ENCODE measurements around the gene TMSB10. TPM values are rescaled to one million over a fixed set of nuclear protein-coding genes. Genes with fewer than 3 reads are reported as not detected.
"Not testable (repeated sequence)": the region's sequence is repeated elsewhere in the genome, so short reads cannot be mapped to it uniquely, and the experiment has no call there.

The TMSB10 gene
- total and polyA plus RNA-seq, 7 experiments from 2014 or later: 1,492 to 8,256 (median 1,692) TPM

- ChIA-PET CTCF (interaction anchor here (0.9 to 1.9 kb wide), 2 partner anchors 9 to 15 kb away, joined by 3 to 8 read pairs; no protein-coding TSS in a partner anchor), POLR2A (interaction anchor here (0.8 to 3.5 kb wide), 10 partner anchors 8 to 413 kb away, joined by 3 to 12 read pairs (median 5); no protein-coding TSS in a partner anchor)
- Histone ChIP-seq H3K4me1 (ENCODE audit: control insufficient read depth in 2 of 2, insufficient read depth in 2 of 2, low read length in 2 of 2) (peaks cover 21 to 25% of the 10 kb centered on the region in 2 donors), H3K36me3 (ENCODE audit: control insufficient read depth in 2 of 3, insufficient read depth in 3 of 3, low read length in 3 of 3) (peaks cover 0 to 4% (median 0%) of the 10 kb centered on the region in 3 experiments), H3K9me3 (ENCODE audit: control insufficient read depth in 2 of 3, low read length in 3 of 3) (peaks cover 0 to 6% (median 0%) of the 10 kb centered on the region in 3 experiments), H3K4me3 (ENCODE audit: low read length) (no peak overlapping the region), H3K27me3 (ENCODE audit: control insufficient read depth in 2 of 2, insufficient read depth in 2 of 2, low read length in 2 of 2) (no peaks in the 10 kb centered on the region), H3K27ac (ENCODE audit: low read depth, low read length) (no peak overlapping the region)
- Mint-ChIP-seq H3K4me3 (no peak overlapping the region), H3K9me3 (peaks cover 0 to 16% (median 7%) of the 10 kb centered on the region in 11 donors), H3K4me1 (peaks cover 23 to 61% (median 48%) of the 10 kb centered on the region in 7 donors), H3K27me3 (peaks cover 0 to 2% (median 0%) of the 10 kb centered on the region in 5 donors), H3K36me3 (peaks cover 4 to 41% (median 14%) of the 10 kb centered on the region in 5 donors), H3K27ac (peak overlapping the region in 2 of 9 donors; percentile 32 to 64)
- ATAC-seq: no peak
- DNase-seq: peak in 1 of 9 donors; percentile 2
- intact Hi-C loops (cut with micrococcal nuclease): no loop called here
Observed at GRCh38 chr2:84911135-84911678, 5.8 kb downstream of the TMSB10 start.

- no peaks in the 10 kb centered on the region for H3K36me3 ChIP-seq (ENCODE audit: control insufficient read depth in 2 of 3, insufficient read depth in 3 of 3, low read length in 3 of 3)
- ChIA-PET CTCF (interaction anchor here (0.9 to 2.5 kb wide), 2 partner anchors 10 to 13 kb away, joined by 3 to 9 read pairs; no protein-coding TSS in a partner anchor), POLR2A (interaction anchor here (1.4 to 3.5 kb wide), 5 partner anchors 9 to 33 kb away, joined by 3 to 18 read pairs (median 9); partner anchors contain the start of gene TRABD2A)
- Mint-ChIP-seq H3K9me3 (peaks cover 0 to 18% (median 7%) of the 10 kb centered on the region in 11 donors), H3K4me3 (no peak overlapping the region), H3K36me3 (peaks cover 0 to 25% (median 4%) of the 10 kb centered on the region in 5 donors), H3K27me3 (no peaks in the 10 kb centered on the region), H3K4me1 (peaks cover 23 to 63% (median 39%) of the 10 kb centered on the region in 7 donors), H3K27ac (peak overlapping the region in 1 of 9 donors; percentile 3)
- peak in 1 of 9 donors; percentile 16 for DNase-seq
- peaks cover 0 to 3% of the 10 kb centered on the region in 2 donors for H3K27me3 ChIP-seq (ENCODE audit: control insufficient read depth in 2 of 2, insufficient read depth in 2 of 2, low read length in 2 of 2)
- intact Hi-C loops (cut with micrococcal nuclease): no loop called here
- H3K4me3 ChIP-seq (ENCODE audit: low read length): no peak overlapping the region
- H3K9me3 ChIP-seq (ENCODE audit: control insufficient read depth in 2 of 3, low read length in 3 of 3): peaks cover 0 to 6% (median 0%) of the 10 kb centered on the region in 3 experiments
- H3K27ac ChIP-seq (ENCODE audit: low read depth, low read length): no peak overlapping the region
- peaks cover 12 to 21% of the 10 kb centered on the region in 2 donors for H3K4me1 ChIP-seq (ENCODE audit: control insufficient read depth in 2 of 2, insufficient read depth in 2 of 2, low read length in 2 of 2)
- no peak for ATAC-seq
Observed at GRCh38 chr2:84912984-84913383, 7.5 kb downstream of the TMSB10 start.

- ChIA-PET CTCF (interaction anchor here (2.5 kb wide), 1 partner anchor 11 kb away, joined by 9 read pairs; no protein-coding TSS in a partner anchor), POLR2A (interaction anchor here (0.6 to 13.2 kb wide), 6 partner anchors 8 to 28 kb away, joined by 3 to 495 read pairs (median 8); partner anchors contain the start of gene TMSB10)
- peaks cover 15 to 63% (median 35%) of the 10 kb centered on the region in 7 donors for H3K4me1 Mint-ChIP-seq
- intact Hi-C loops (cut with micrococcal nuclease): no loop called here
- H3K27me3 Mint-ChIP-seq: no peaks in the 10 kb centered on the region
- peaks cover 0 to 13% (median 4%) of the 10 kb centered on the region in 11 donors for H3K9me3 Mint-ChIP-seq
- ATAC-seq (no peak), DNase-seq (no peak)
- H3K36me3 ChIP-seq (ENCODE audit: control insufficient read depth in 2 of 3, insufficient read depth in 3 of 3, low read length in 3 of 3): no peaks in the 10 kb centered on the region
- peaks cover 0 to 3% of the 10 kb centered on the region in 2 donors for H3K27me3 ChIP-seq (ENCODE audit: control insufficient read depth in 2 of 2, insufficient read depth in 2 of 2, low read length in 2 of 2)
- peaks cover 0 to 4% (median 0%) of the 10 kb centered on the region in 3 experiments for H3K9me3 ChIP-seq (ENCODE audit: control insufficient read depth in 2 of 3, low read length in 3 of 3)
- no peak overlapping the region for H3K4me3 ChIP-seq (ENCODE audit: low read length)
- peaks cover 0 to 14% (median 4%) of the 10 kb centered on the region in 5 donors for H3K36me3 Mint-ChIP-seq
- H3K4me3 Mint-ChIP-seq: peak overlapping the region in 1 of 10 donors; percentile 5
- no peak overlapping the region for H3K27ac ChIP-seq (ENCODE audit: low read depth, low read length)
- H3K27ac Mint-ChIP-seq: no peak overlapping the region
- peaks cover 0 to 18% of the 10 kb centered on the region in 2 donors for H3K4me1 ChIP-seq (ENCODE audit: control insufficient read depth in 2 of 2, insufficient read depth in 2 of 2, low read length in 2 of 2)
Observed at GRCh38 chr2:84914334-84914733, 8.9 kb downstream of the TMSB10 start.

DNA sequence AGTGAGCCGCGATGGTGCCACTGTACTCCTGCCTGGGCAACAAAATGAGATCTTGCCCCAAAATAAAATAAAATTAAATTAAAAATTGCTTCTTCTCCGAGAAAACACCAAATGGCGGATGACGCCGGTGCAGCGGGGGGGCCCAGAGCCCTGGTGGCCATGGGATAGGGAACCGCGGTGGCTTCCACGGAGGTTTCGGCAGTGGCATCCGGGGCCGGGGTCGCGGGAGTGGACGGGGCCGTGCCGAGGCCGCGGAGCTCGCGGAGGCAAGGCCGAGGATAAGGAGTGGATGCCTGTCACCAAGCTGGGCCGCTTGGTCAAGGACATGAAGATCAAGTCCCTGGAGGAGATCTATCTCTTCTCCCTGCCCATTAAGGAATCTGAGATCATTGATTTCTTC lies 10.2 kb downstream of the TMSB10 start:
- H3K36me3 ChIP-seq (ENCODE audit: control insufficient read depth in 2 of 3, insufficient read depth in 3 of 3, low read length in 3 of 3); H3K27ac ChIP-seq (ENCODE audit: low read depth, low read length); H3K36me3 Mint-ChIP-seq; H3K9me3 ChIP-seq (ENCODE audit: control insufficient read depth in 2 of 3, low read length in 3 of 3); H3K27me3 Mint-ChIP-seq; CTCF ChIA-PET; H3K4me3 Mint-ChIP-seq; H3K4me3 ChIP-seq (ENCODE audit: low read length); H3K9me3 Mint-ChIP-seq; H3K27ac Mint-ChIP-seq; ATAC-seq; intact Hi-C loops (cut with micrococcal nuclease); H3K27me3 ChIP-seq (ENCODE audit: control insufficient read depth in 2 of 2, insufficient read depth in 2 of 2, low read length in 2 of 2): not testable (repeated sequence)
- peaks cover 21 to 66% (median 39%) of the 10 kb centered on the region in 7 donors for H3K4me1 Mint-ChIP-seq
- POLR2A ChIA-PET: interaction anchor here (13.2 kb wide), 1 partner anchor 15 kb away, joined by 495 read pairs; the partner anchor contains the start of gene TMSB10
- H3K4me1 ChIP-seq (ENCODE audit: control insufficient read depth in 2 of 2, insufficient read depth in 2 of 2, low read length in 2 of 2): peaks cover 4 to 25% of the 10 kb centered on the region in 2 donors
- peak in 1 of 9 donors; percentile 17 for DNase-seq

- Mint-ChIP-seq H3K27ac (peak overlapping the region in 6 of 9 donors; percentile 84 to 94 (median 91)), H3K4me1 (peaks cover 18 to 65% (median 45%) of the 10 kb centered on the region in 7 donors), H3K4me3 (peak overlapping the region in 3 of 10 donors; percentile 4 to 76 (median 17))
- POLR2A ChIA-PET: interaction anchor here (1.1 to 13.2 kb wide), 6 partner anchors 8 to 52 kb away, joined by 4 to 495 read pairs (median 6); partner anchors contain the start of genes TMSB10 and TRABD2A
- H3K9me3 Mint-ChIP-seq; H3K27me3 Mint-ChIP-seq; intact Hi-C loops (cut with micrococcal nuclease); H3K27me3 ChIP-seq (ENCODE audit: control insufficient read depth in 2 of 2, insufficient read depth in 2 of 2, low read length in 2 of 2); ATAC-seq; H3K36me3 Mint-ChIP-seq; H3K4me3 ChIP-seq (ENCODE audit: low read length); H3K36me3 ChIP-seq (ENCODE audit: control insufficient read depth in 2 of 3, insufficient read depth in 3 of 3, low read length in 3 of 3); H3K9me3 ChIP-seq (ENCODE audit: control insufficient read depth in 2 of 3, low read length in 3 of 3): not testable (repeated sequence)
- Histone ChIP-seq H3K27ac (ENCODE audit: low read depth, low read length) (peak overlapping the region; percentile 62), H3K4me1 (ENCODE audit: control insufficient read depth in 2 of 2, insufficient read depth in 2 of 2, low read length in 2 of 2) (peaks cover 4 to 28% of the 10 kb centered on the region in 2 donors)
- peak in 1 of 9 donors; percentile 6 for DNase-seq
- CTCF ChIA-PET: interaction anchor here (0.6 to 2.1 kb wide), 4 partner anchors 8 to 47 kb away, joined by 3 to 25 read pairs (median 6); no protein-coding TSS in a partner anchor
Observed at GRCh38 chr2:84917821-84918220, 12.4 kb downstream of the TMSB10 start.

DNA sequence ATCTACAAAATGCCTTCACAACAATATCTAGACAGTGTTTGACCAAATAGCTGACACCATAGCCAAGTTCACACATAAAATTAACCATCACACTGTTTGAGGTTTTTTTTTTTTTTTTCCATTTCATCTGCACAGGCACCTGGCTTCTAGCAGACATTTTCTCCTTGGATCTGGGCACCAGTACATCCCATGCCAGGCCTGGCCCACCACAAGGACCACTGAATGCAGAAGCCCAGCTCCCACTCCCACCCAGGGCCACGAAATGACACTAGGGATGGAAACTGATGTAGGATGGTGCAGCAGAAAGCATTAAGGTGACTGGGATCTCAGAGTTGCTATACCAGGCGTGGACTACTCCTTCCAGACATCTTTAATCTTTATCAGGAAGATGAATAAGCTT lies 13.0 kb downstream of the TMSB10 start:
- Histone ChIP-seq H3K27ac (ENCODE audit: low read depth, low read length) (peak overlapping the region; percentile 62), H3K4me1 (ENCODE audit: control insufficient read depth in 2 of 2, insufficient read depth in 2 of 2, low read length in 2 of 2) (peaks cover 4 to 28% of the 10 kb centered on the region in 2 donors), H3K27me3 (ENCODE audit: control insufficient read depth in 2 of 2, insufficient read depth in 2 of 2, low read length in 2 of 2) (peaks cover 0 to 3% of the 10 kb centered on the region in 2 donors), H3K36me3 (ENCODE audit: control insufficient read depth in 2 of 3, insufficient read depth in 3 of 3, low read length in 3 of 3) (no peaks in the 10 kb centered on the region), H3K4me3 (ENCODE audit: low read length) (no peak overlapping the region), H3K9me3 (ENCODE audit: control insufficient read depth in 2 of 3, low read length in 3 of 3) (no peaks in the 10 kb centered on the region)
- DNase-seq: peak in 1 of 9 donors; percentile 17
- Mint-ChIP-seq H3K9me3 (peaks cover 0 to 4% (median 0%) of the 10 kb centered on the region in 11 donors), H3K4me1 (peaks cover 20 to 71% (median 50%) of the 10 kb centered on the region in 7 donors), H3K36me3 (peaks cover 0 to 4% (median 0%) of the 10 kb centered on the region in 5 donors), H3K27ac (peak overlapping the region in 8 of 9 donors; percentile 72 to 94 (median 89)), H3K27me3 (no peaks in the 10 kb centered on the region), H3K4me3 (peak overlapping the region in 8 of 10 donors; percentile 4 to 76 (median 25))
- ChIA-PET CTCF (interaction anchor here (0.6 to 2.1 kb wide), 5 partner anchors 10 to 266 kb away, joined by 3 to 6 read pairs (median 4); no protein-coding TSS in a partner anchor), POLR2A (interaction anchor here (1.1 to 13.2 kb wide), 7 partner anchors 8 to 77 kb away, joined by 3 to 495 read pairs (median 5); partner anchors contain the start of genes TMSB10 and TRABD2A)
- no peak for ATAC-seq
- intact Hi-C loops (cut with micrococcal nuclease): no loop called here
